Stimulated activated CD4-positive, alpha-beta T cell treated with anti-CD3 and anti-CD28 coated beads, Interleukin-2, amount 100 ng/mL, for 4 hours (primary cell): ENCODE measurements around the gene PBX3.
"Not testable (repeated sequence)": the region's sequence is repeated elsewhere in the genome, so short reads cannot be mapped to it uniquely, and the experiment has no call there.

ENCODE experiments used
- DNase-seq: peaks from one replicate; pipeline ENCODE4 v3.0.0-alpha.2; 2020; ENCODE audit warnings: low read depth

Gene PBX3

GRCh38 chr9:125823874-125824406 lies 76.8 kb downstream of the PBX3 start:
- not testable (repeated sequence) for DNase-seq

GRCh38 chr9:125825762-125826161 lies 78.6 kb downstream of the PBX3 start:
- DNase-seq: no peak

GRCh38 chr9:125826850-125827249 lies 79.7 kb downstream of the PBX3 start:
- no peak for DNase-seq

GRCh38 chr9:125829743-125830142 lies 82.6 kb downstream of the PBX3 start:
- DNase-seq: peak; percentile 40

- DNase-seq: no peak
Observed at GRCh38 chr9:125831054-125831453, 83.9 kb downstream of the PBX3 start.

GRCh38 chr9:125831616-125832015 lies 84.4 kb downstream of the PBX3 start:
- DNase-seq: no peak

GRCh38 chr9:125835655-125836054 lies 88.5 kb downstream of the PBX3 start:
- DNase-seq: no peak

- no peak for DNase-seq
Observed at GRCh38 chr9:125839317-125839716, 92.1 kb downstream of the PBX3 start.

GRCh38 chr9:125841444-125841843 lies 94.3 kb downstream of the PBX3 start:
- no peak for DNase-seq

- no peak for DNase-seq
Observed at GRCh38 chr9:125842242-125842641, 95.1 kb downstream of the PBX3 start.

- no peak for DNase-seq
Observed at GRCh38 chr9:125843646-125844045, 96.5 kb downstream of the PBX3 start.

- DNase-seq: no peak
Observed at GRCh38 chr9:125844611-125845010, 97.4 kb downstream of the PBX3 start.

- no peak for DNase-seq
Observed at GRCh38 chr9:125845271-125845808, 98.2 kb downstream of the PBX3 start.

- DNase-seq: no peak
Observed at GRCh38 chr9:125847735-125848134, 100.6 kb downstream of the PBX3 start.

- DNase-seq: no peak
Observed at GRCh38 chr9:125850106-125850632, 103.0 kb downstream of the PBX3 start.

- DNase-seq: no peak
Observed at GRCh38 chr9:125850763-125851162, 103.6 kb downstream of the PBX3 start.

GRCh38 chr9:125851979-125852378 lies 104.8 kb downstream of the PBX3 start:
- no peak for DNase-seq

- DNase-seq: no peak
Observed at GRCh38 chr9:125852386-125852785, 105.2 kb downstream of the PBX3 start.

- DNase-seq: no peak
Observed at GRCh38 chr9:125854553-125855275, 107.5 kb downstream of the PBX3 start.

- DNase-seq: no peak
Observed at GRCh38 chr9:125856331-125856730, 109.2 kb downstream of the PBX3 start.

GRCh38 chr9:125861405-125862058 lies 114.4 kb downstream of the PBX3 start:
- DNase-seq: no peak

- no peak for DNase-seq
Observed at GRCh38 chr9:125863923-125864322, 116.8 kb downstream of the PBX3 start.
